CD4-positive, alpha-beta T cell treated with Interleukin-4 for 1 hour (primary cell): ENCODE results near the gene PRRT1.
"Not testable (repeated sequence)": the region's sequence is repeated elsewhere in the genome, so short reads cannot be mapped to it uniquely, and the experiment has no call there.

Experiments used
- DNase-seq, 2 donors: peaks; one replicate each; pipeline ENCODE4 v3.0.0-alpha.2; 2020 to 2022

PRRT1 gene

GRCh38 chr6:32149092-32149755, 2.5 kb downstream of the PRRT1 start:
- no peak for DNase-seq

GRCh38 chr6:32148289-32149091, 3.2 kb downstream of the PRRT1 start:
- DNase-seq = peak; percentile 78 to 80

- DNase-seq = no peak
Observed at GRCh38 chr6:32147401-32148132, 4.2 kb downstream of the PRRT1 start.

GRCh38 chr6:32146687-32147086, 5.1 kb downstream of the PRRT1 start:
- DNase-seq = no peak

- no peak for DNase-seq
Observed at GRCh38 chr6:32146287-32146686, 5.5 kb downstream of the PRRT1 start.

- DNase-seq = not testable (repeated sequence)
Observed at GRCh38 chr6:32144238-32144637, 7.5 kb downstream of the PRRT1 start.

- DNase-seq = no peak
Observed at GRCh38 chr6:32140420-32141046, 11.2 kb downstream of the PRRT1 start.

GRCh38 chr6:32139590-32139989, 12.1 kb downstream of the PRRT1 start:
- no peak for DNase-seq

- DNase-seq = no peak
Observed at GRCh38 chr6:32137454-32137853, 14.3 kb downstream of the PRRT1 start.

GRCh38 chr6:32133786-32134185, 18.0 kb downstream of the PRRT1 start:
- DNase-seq = no peak

- DNase-seq = no peak
Observed at GRCh38 chr6:32132110-32132509, 19.6 kb downstream of the PRRT1 start.

- DNase-seq = no peak
Observed at GRCh38 chr6:32131439-32131948, 20.2 kb downstream of the PRRT1 start.

- no peak for DNase-seq
Observed at GRCh38 chr6:32129297-32130088, 22.2 kb downstream of the PRRT1 start.

GRCh38 chr6:32128751-32129296, 22.9 kb downstream of the PRRT1 start:
- no peak for DNase-seq

- peak; percentile 99 to 100 for DNase-seq
Observed at GRCh38 chr6:32127717-32128592, 23.8 kb downstream of the PRRT1 start, which contains the start of gene ATF6B. Gene ATF6B, minus strand, starts transcription at chr6:32128246. Its CDS starts 39 bp downstream, at chr6:32128207.

GRCh38 chr6:32127409-32127716, 24.4 kb downstream of the PRRT1 start:
- no peak for DNase-seq

GRCh38 chr6:32126880-32127279, 24.9 kb downstream of the PRRT1 start:
- no peak for DNase-seq

GRCh38 chr6:32123681-32124080, 28.1 kb downstream of the PRRT1 start:
- no peak for DNase-seq

- no peak for DNase-seq
Observed at GRCh38 chr6:32120573-32121059, 31.1 kb downstream of the PRRT1 start.

GRCh38 chr6:32118782-32119628, 32.7 kb downstream of the PRRT1 start:
- peak; percentile 71 to 76 for DNase-seq
